ENCODE data around the gene TARS3.

DNA sequence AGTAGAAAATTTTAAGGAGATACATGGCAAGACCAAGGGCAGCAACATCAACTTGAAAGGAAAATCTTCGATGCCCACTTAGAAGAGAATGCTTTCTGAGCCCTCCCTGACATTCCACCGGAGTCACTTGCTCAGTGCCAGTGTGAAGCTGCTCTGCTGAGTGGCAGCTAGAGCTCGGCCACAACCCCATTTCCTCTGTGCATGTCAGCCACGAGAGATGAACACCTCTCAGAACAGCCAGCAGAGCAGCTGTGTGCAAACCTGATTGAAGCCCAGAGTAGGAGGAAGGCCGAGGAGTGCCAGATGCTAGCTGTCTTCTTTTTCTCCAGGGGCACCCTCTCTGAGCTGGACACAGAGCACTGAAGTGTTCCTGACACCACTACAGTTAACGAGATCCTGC, 12.2 kb downstream of the TARS3 start:
- TF ChIP-seq, protein P1, sequence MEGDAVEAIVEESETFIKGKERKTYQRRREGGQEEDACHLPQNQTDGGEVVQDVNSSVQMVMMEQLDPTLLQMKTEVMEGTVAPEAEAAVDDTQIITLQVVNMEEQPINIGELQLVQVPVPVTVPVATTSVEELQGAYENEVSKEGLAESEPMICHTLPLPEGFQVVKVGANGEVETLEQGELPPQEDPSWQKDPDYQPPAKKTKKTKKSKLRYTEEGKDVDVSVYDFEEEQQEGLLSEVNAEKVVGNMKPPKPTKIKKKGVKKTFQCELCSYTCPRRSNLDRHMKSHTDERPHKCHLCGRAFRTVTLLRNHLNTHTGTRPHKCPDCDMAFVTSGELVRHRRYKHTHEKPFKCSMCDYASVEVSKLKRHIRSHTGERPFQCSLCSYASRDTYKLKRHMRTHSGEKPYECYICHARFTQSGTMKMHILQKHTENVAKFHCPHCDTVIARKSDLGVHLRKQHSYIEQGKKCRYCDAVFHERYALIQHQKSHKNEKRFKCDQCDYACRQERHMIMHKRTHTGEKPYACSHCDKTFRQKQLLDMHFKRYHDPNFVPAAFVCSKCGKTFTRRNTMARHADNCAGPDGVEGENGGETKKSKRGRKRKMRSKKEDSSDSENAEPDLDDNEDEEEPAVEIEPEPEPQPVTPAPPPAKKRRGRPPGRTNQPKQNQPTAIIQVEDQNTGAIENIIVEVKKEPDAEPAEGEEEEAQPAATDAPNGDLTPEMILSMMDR (IDR thresholded peaks at IDR 0.05; ENCODE audit: borderline replicate concordance, extremely low read depth, low read length, poor library complexity, severe bottlenecking): no peak
- TF ChIP-seq EZH2 (IDR thresholded peaks at IDR 0.05; ENCODE audit: borderline replicate concordance, low read depth, low read length, severe bottlenecking): no peak

All from DND-41 (cell line).